Body of pancreas (tissue), 4 donors: ENCODE measurements around the gene HHEX. TPM values are rescaled to one million over a fixed set of nuclear protein-coding genes. Genes with fewer than 3 reads are reported as not detected.

Experiments used
- ATAC-seq: fragments of 150-250 bp; one replicate; pipeline ENCODE4 v1.9.1; 2016
- DNase-seq, 4 donors: peaks; one replicate each; pipeline ENCODE4 v3.0.0-alpha.2; 2019
- H3K27ac ChIP-seq, 4 donors: fragments of 200-600 bp; sonication (generic); 1 replicate in 3 of 4; 2 replicates in 1 of 4; pipeline versions ENCODE4 v1.5.1 to v1.6.1; 2016 to 2019; ENCODE audit warnings: mild to moderate bottlenecking in 1 of 4, mixed read lengths in 1 of 4, moderate library complexity in 1 of 4
- H3K27me3 ChIP-seq, 2 donors: fragments of 200-600 bp; sonication (generic); one replicate each; pipeline ENCODE4 v1.6.0; 2016; ENCODE audit warnings: mild to moderate bottlenecking in 1 of 2
- H3K36me3 ChIP-seq, 2 donors: fragments of 200-600 bp; sonication (generic); replicated peaks in 1 of 2; 2 replicates each; pipeline ENCODE4 v1.5.1; 2016; ENCODE audit warnings: low read depth in 2 of 2; ENCODE audit not compliant: insufficient read depth in 1 of 2
- H3K4me1 ChIP-seq: fragments of 200-600 bp; sonication (generic); one replicate; pipeline ENCODE4 v1.6.0; 2016
- H3K4me3 ChIP-seq, 2 donors: fragments of 200-600 bp; sonication (generic); 1 replicate in 1 of 2; 2 replicates in 1 of 2; pipeline ENCODE4 v1.5.1; 2016 to 2019
- H3K9me3 ChIP-seq, 3 donors: fragments of 200-600 bp; sonication (generic); 1 replicate in 2 of 3; 2 replicates in 1 of 3; pipeline ENCODE4 v1.5.1; 2016
- CTCF ChIP-seq, 7 experiments: fragments of 450-650 bp in 4 of 7; fragments of 200-600 bp in 3 of 7; sonication (generic) in 3 of 7; IDR thresholded peaks; one replicate each; pipeline ENCODE4 v1.5.1; 2016 to 2019; ENCODE audit warnings: antibody characterized with exemption in 7 of 7
- POLR2A ChIP-seq, 3 donors: fragments of 450-650 bp; IDR thresholded peaks; one replicate each; pipeline ENCODE4 v1.6.1; 2016; ENCODE audit warnings: antibody characterized with exemption in 3 of 3, mild to moderate bottlenecking in 2 of 3
- WGBS, 2 donors: methylation state at CpG; one replicate each; pipeline ENCODE4 v1.1.5; 2017; 5-methylcytosine and 5-hydroxymethylcytosine counted together
- intact Hi-C: fragments of 100-400 bp; cut with DNase I; formaldehyde crosslinking; loops from one replicate; pipeline ENCODE4 v1.15.1; 2023
- total RNA-seq, 2 donors: library from RNA; depleted of rRNA; stranded (reverse); fragments of >200 nt; gene quantifications; one replicate each; pipeline ENCODE4 v1.1.0, GENCODE V29; 2016

Gene HHEX
- total RNA-seq, 2 donors from 2014 or later = 33.5 to 37.9 TPM

- no peak for ATAC-seq
- no peak for DNase-seq
- TF ChIP-seq CTCF (IDR thresholded peaks at IDR 0.05) (no peak), POLR2A (IDR thresholded peaks at IDR 0.05) (no peak)
- Histone ChIP-seq H3K4me1 (peaks cover 12% of the 10 kb centered on the region), H3K27me3 (no peaks in the 10 kb centered on the region), H3K9me3 (no peaks in the 10 kb centered on the region), H3K4me3 (no peak overlapping the region), H3K27ac (no peak overlapping the region), H3K36me3 (no peaks in the 10 kb centered on the region)
- 59 to 68% methylated on average over 2 of the region's 2 CpGs for WGBS, 2 donors
- intact Hi-C loops = no loop called here
Measured at GRCh38 chr10:92729886-92730285, 40.1 kb downstream of the HHEX start.

GRCh38 chr10:92732958-92733357, 43.2 kb downstream of the HHEX start:
- H3K9me3 ChIP-seq = no peaks in the 10 kb centered on the region
- H3K27me3 ChIP-seq = no peaks in the 10 kb centered on the region
- no peak for TF ChIP-seq CTCF (IDR thresholded peaks at IDR 0.05)
- TF ChIP-seq POLR2A (IDR thresholded peaks at IDR 0.05) = no peak
- WGBS, 2 donors = 85 to 91% methylated on average over 2 of the region's 2 CpGs
- intact Hi-C loops = no loop called here
- H3K4me1 ChIP-seq = no peaks in the 10 kb centered on the region
- DNase-seq (no peak), ATAC-seq (no peak)
- no peaks in the 10 kb centered on the region for H3K36me3 ChIP-seq
- no peak overlapping the region for H3K4me3 ChIP-seq
- H3K27ac ChIP-seq = no peak overlapping the region

- Histone ChIP-seq H3K4me3 (no peak overlapping the region), H3K36me3 (no peaks in the 10 kb centered on the region), H3K27ac (no peak overlapping the region), H3K27me3 (no peaks in the 10 kb centered on the region), H3K9me3 (no peaks in the 10 kb centered on the region), H3K4me1 (no peaks in the 10 kb centered on the region)
- TF ChIP-seq POLR2A (IDR thresholded peaks at IDR 0.05) (no peak), CTCF (IDR thresholded peaks at IDR 0.05) (no peak)
- no peak for ATAC-seq
- intact Hi-C loops = no loop called here
- no peak for DNase-seq
Measured at GRCh38 chr10:92734301-92734700, 44.5 kb downstream of the HHEX start.

GRCh38 chr10:92735938-92736337, 46.2 kb downstream of the HHEX start:
- H3K27ac ChIP-seq = no peak overlapping the region
- intact Hi-C loops = no loop called here
- ATAC-seq (no peak), DNase-seq (no peak)
- 86 to 87% methylated on average over 3 of the region's 3 CpGs for WGBS, 2 donors
- no peaks in the 10 kb centered on the region for H3K36me3 ChIP-seq
- H3K4me3 ChIP-seq = no peak overlapping the region
- TF ChIP-seq CTCF (IDR thresholded peaks at IDR 0.05) = no peak
- TF ChIP-seq POLR2A (IDR thresholded peaks at IDR 0.05) = no peak
- no peaks in the 10 kb centered on the region for H3K9me3 ChIP-seq
- H3K27me3 ChIP-seq = no peaks in the 10 kb centered on the region
- no peaks in the 10 kb centered on the region for H3K4me1 ChIP-seq

GRCh38 chr10:92737484-92737883, 47.7 kb downstream of the HHEX start:
- H3K27me3 ChIP-seq = no peaks in the 10 kb centered on the region
- H3K4me1 ChIP-seq = no peaks in the 10 kb centered on the region
- H3K4me3 ChIP-seq = no peak overlapping the region
- DNase-seq (no peak), ATAC-seq (no peak)
- H3K36me3 ChIP-seq = no peaks in the 10 kb centered on the region
- intact Hi-C loops = no loop called here
- TF ChIP-seq POLR2A (IDR thresholded peaks at IDR 0.05) = no peak
- no peak for TF ChIP-seq CTCF (IDR thresholded peaks at IDR 0.05)
- no peaks in the 10 kb centered on the region for H3K9me3 ChIP-seq
- 77% methylated on average over 7 of the region's 7 CpGs for WGBS, 2 donors
- H3K27ac ChIP-seq = no peak overlapping the region
